ENCODE results near the gene SPRY4.

Gene SPRY4

DNA sequence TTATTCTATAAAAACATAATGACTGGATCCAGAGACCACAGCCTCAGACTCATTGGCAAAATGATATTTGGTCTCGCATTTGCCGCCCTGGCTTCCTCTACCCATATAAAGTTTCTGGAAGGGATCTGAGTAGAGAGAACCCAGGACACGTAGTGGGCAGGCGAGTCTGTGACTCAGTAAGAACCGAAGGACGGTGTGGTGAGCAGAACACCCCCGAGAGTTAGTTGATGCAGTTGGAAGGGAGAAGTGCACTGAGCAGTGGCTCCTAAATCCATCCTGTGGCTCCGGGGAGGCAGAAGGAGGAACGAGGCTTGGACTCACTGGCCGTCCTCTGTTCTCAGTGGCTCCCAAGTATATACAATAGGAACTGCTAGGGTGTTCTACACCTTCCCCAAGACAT is 11.5 kb downstream of the SPRY4 start:
- TF ChIP-seq, protein P1, sequence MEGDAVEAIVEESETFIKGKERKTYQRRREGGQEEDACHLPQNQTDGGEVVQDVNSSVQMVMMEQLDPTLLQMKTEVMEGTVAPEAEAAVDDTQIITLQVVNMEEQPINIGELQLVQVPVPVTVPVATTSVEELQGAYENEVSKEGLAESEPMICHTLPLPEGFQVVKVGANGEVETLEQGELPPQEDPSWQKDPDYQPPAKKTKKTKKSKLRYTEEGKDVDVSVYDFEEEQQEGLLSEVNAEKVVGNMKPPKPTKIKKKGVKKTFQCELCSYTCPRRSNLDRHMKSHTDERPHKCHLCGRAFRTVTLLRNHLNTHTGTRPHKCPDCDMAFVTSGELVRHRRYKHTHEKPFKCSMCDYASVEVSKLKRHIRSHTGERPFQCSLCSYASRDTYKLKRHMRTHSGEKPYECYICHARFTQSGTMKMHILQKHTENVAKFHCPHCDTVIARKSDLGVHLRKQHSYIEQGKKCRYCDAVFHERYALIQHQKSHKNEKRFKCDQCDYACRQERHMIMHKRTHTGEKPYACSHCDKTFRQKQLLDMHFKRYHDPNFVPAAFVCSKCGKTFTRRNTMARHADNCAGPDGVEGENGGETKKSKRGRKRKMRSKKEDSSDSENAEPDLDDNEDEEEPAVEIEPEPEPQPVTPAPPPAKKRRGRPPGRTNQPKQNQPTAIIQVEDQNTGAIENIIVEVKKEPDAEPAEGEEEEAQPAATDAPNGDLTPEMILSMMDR (IDR thresholded peaks at IDR 0.05; ENCODE audit: low read depth, low read length, missing control alignments): no peak
- peaks cover 66% of the 10 kb centered on the region for H3K36me3 ChIP-seq (replicated peaks)
- no peak for DNase-seq
- peak overlapping the region; percentile 18 for H3K27ac ChIP-seq
- no peak overlapping the region for H3K4me3 ChIP-seq (ENCODE audit: low read depth, low read length)
- H3K27me3 ChIP-seq (replicated peaks): no peaks in the 10 kb centered on the region
- in situ Hi-C loops (cut with HindIII; ENCODE audit: low pct_ligation_motif_present, low sequenced_read_pairs): loop anchor here (25.0 kb wide), 1 partner anchor 224 kb away; no protein-coding TSS in a partner anchor

DNA sequence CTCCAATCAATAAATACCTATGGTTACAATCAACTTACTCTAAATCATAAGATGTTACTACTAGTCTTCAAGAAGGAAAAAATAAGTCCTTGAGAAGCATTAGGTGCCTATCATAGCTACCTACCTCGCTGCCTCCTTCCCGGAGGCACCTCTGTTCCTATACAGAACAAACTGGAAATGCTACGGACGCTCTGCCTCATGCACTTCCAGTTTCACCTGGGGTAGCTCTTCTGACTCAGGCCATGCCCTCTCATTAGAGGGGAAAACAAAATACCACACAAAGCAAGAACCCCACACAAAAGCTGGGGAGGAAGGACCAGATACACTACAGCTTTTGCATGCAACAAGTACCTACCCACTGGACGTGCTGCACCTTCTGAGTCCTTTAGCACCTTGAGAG is 12.4 kb downstream of the SPRY4 start:
- peaks cover 70% of the 10 kb centered on the region for H3K36me3 ChIP-seq (replicated peaks)
- in situ Hi-C loops (cut with HindIII; ENCODE audit: low pct_ligation_motif_present, low sequenced_read_pairs): loop anchor here (25.0 kb wide), 1 partner anchor 225 kb away; no protein-coding TSS in a partner anchor
- TF ChIP-seq, protein P1 (IDR thresholded peaks at IDR 0.05; ENCODE audit: low read depth, low read length, missing control alignments): no peak

DNA sequence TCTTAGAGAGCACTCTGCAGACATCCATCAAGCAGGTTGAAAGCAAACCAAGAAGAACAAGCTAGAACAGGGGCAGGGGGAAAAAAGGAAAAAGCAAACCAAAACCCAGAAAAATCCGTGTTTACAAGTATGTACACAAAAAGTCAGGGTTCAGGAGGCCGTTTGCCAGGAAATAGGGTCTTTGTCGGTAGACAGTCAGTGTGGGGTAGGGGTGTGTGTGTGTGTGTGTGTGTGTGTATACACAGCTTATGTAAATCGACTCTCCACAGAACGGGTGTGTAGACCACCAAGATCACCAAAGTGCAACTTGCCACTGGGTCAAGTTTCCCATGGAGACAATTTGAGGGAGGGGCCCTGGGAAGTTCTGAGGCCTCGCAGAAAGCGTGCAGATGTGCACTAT is 13.1 kb downstream of the SPRY4 start:
- Histone ChIP-seq H3K36me3 (replicated peaks) (peaks cover 68% of the 10 kb centered on the region), H3K27ac (no peak overlapping the region), H3K27me3 (replicated peaks) (no peaks in the 10 kb centered on the region), H3K4me3 (ENCODE audit: low read depth, low read length) (no peak overlapping the region)
- no peak for DNase-seq
- in situ Hi-C loops (cut with HindIII; ENCODE audit: low pct_ligation_motif_present, low sequenced_read_pairs): loop anchor here (25.0 kb wide), 1 partner anchor 226 kb away; no protein-coding TSS in a partner anchor
- TF ChIP-seq, protein P1 (IDR thresholded peaks at IDR 0.05; ENCODE audit: low read depth, low read length, missing control alignments): no peak

More for the DNA sequence above, 12.4 kb downstream of the SPRY4 start:
- DNase-seq: no peak
- H3K27me3 ChIP-seq (replicated peaks): no peaks in the 10 kb centered on the region
- no peak overlapping the region for H3K4me3 ChIP-seq (ENCODE audit: low read depth, low read length)
- H3K27ac ChIP-seq: no peak overlapping the region

DNA sequence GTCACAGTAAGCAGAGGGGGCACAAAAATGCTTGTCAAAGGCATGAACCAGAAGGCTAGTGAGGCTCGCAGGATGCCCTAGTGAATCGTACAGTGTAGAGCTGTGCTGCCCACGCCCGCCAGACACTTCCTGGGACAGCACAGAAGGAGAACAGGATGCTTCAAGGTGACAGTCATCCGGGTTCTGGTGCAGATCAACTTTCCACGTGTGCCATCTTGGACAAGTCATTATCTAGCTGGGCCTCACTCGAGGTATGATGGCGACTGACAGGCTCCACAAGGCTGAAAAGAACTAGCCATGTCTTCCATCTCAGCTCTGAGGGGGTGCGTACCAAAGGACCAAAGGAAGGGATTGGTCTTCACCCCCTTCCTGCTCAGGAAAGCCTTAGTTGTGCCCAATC is 14.0 kb downstream of the SPRY4 start:
- no peaks in the 10 kb centered on the region for H3K27me3 ChIP-seq (replicated peaks)
- TF ChIP-seq, protein P1 (IDR thresholded peaks at IDR 0.05; ENCODE audit: low read depth, low read length, missing control alignments): no peak
- no peak overlapping the region for H3K27ac ChIP-seq
- no peak overlapping the region for H3K4me3 ChIP-seq (ENCODE audit: low read depth, low read length)
- peaks cover 67% of the 10 kb centered on the region for H3K36me3 ChIP-seq (replicated peaks)
- in situ Hi-C loops (cut with HindIII; ENCODE audit: low pct_ligation_motif_present, low sequenced_read_pairs): loop anchor here (25.0 kb wide), 1 partner anchor 226 kb away; no protein-coding TSS in a partner anchor
- DNase-seq: no peak

DNA sequence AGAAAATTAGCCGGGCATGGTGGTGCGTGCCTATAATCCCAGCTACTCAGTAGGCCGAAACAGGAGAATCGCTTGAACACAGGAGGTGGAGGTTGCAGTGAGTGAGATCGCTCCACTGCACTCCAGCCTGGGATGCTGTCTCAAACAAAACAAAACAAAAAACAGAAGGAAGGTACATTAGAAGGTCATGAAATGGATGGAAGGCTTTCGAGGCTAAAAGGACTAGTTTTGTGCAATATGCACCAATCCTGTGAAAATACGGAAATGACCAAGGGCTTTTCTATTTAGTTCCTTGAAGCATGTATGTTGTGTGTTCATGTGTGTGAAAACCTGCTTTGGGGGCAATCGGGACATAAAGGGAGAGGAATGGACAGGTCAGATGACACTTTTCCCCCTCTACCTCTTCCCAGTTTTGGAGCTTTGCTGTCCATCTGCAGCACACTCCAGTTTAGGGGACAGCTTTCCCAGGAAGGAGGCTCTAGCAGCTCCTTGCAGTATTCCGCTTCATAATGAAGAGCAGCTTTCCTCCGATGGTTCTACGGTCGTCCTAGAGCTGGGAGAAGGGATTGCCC is 15.0 kb downstream of the SPRY4 start:
- no peak for DNase-seq
- TF ChIP-seq, protein P1 (IDR thresholded peaks at IDR 0.05; ENCODE audit: low read depth, low read length, missing control alignments): no peak
- no peaks in the 10 kb centered on the region for H3K27me3 ChIP-seq (replicated peaks)
- peaks cover 66% of the 10 kb centered on the region for H3K36me3 ChIP-seq (replicated peaks)
- in situ Hi-C loops (cut with HindIII; ENCODE audit: low pct_ligation_motif_present, low sequenced_read_pairs): loop anchor here (25.0 kb wide), 1 partner anchor 227 kb away; no protein-coding TSS in a partner anchor
- H3K4me3 ChIP-seq (ENCODE audit: low read depth, low read length): no peak overlapping the region
- no peak overlapping the region for H3K27ac ChIP-seq

DNA sequence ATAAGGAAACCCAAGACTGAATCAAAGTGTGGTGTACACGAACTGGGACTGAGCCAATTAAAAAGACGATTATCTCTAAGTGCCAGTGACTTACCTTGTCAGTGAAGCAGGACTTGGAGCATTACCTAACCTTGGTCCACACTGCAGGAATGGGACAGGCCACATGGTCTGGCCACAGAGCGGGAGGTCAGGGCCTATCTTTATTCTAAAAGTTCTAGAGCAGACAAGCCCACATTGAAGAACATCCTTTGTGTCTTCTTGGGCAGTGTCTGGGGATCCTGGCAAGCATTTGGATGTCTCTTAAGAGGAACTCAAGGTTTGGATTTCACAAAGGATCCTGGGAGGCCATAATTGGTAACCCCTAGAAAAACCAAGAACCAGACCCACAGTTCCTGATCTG is 16.5 kb downstream of the SPRY4 start:
- DNase-seq: no peak
- H3K4me3 ChIP-seq (ENCODE audit: low read depth, low read length): no peak overlapping the region
- TF ChIP-seq, protein P1 (IDR thresholded peaks at IDR 0.05; ENCODE audit: low read depth, low read length, missing control alignments): no peak
- H3K27me3 ChIP-seq (replicated peaks): no peaks in the 10 kb centered on the region
- in situ Hi-C loops (cut with HindIII; ENCODE audit: low pct_ligation_motif_present, low sequenced_read_pairs): loop anchor here (25.0 kb wide), 1 partner anchor 229 kb away; no protein-coding TSS in a partner anchor
- H3K27ac ChIP-seq: no peak overlapping the region
- peaks cover 52% of the 10 kb centered on the region for H3K36me3 ChIP-seq (replicated peaks)

All from brain microvascular endothelial cell (primary cell).